ENCODE results near the gene C6. TPM values are rescaled to one million over a fixed set of nuclear protein-coding genes. Genes with fewer than 3 reads are reported as not detected.

Gene C6
- total RNA-seq, 1 experiment from 2014 or later: not detected

- Histone ChIP-seq H3K36me3 (ENCODE audit: low read depth) (no peaks in the 10 kb centered on the region), H4K20me1 (ENCODE audit: insufficient read depth) (no peaks in the 10 kb centered on the region), H3K9me2 (ENCODE audit: insufficient read depth) (no peaks in the 10 kb centered on the region), H3K9me3 (ENCODE audit: insufficient read depth, low read depth) (no peaks in the 10 kb centered on the region), H3K27ac (no peak overlapping the region), H3K4me3 (no peak overlapping the region), H3K79me2 (ENCODE audit: low read depth) (no peaks in the 10 kb centered on the region), H3K4me2 (no peak overlapping the region), H2AFZ (no peak overlapping the region), H3K4me1 (replicated peaks; ENCODE audit: insufficient read depth) (no peaks in the 10 kb centered on the region), H3K27me3 (ENCODE audit: insufficient read depth, low read depth) (no peaks in the 10 kb centered on the region), H3F3A (ENCODE audit: insufficient read depth, low read depth) (no peaks in the 10 kb centered on the region)
- intact Hi-C loops (cut with micrococcal nuclease; ENCODE audit: unreplicated experiment): no loop called here
- BruUV-seq (replicated peaks): no TSS peak
- no peak for DNase-seq
- POLR2A ChIA-PET (ENCODE audit: unreplicated experiment): no interaction called here
- TF ChIP-seq EZH2 (IDR thresholded peaks at IDR 0.05; ENCODE audit: low read depth) (no peak), CTCF (conservative IDR thresholded peaks at IDR 0.05) (no peak)
- CTCF ChIA-PET: no interaction called here
Observed at GRCh38 chr5:41199660-41200059, 13.7 kb downstream of the C6 start.

GRCh38 chr5:41196197-41196596, 17.1 kb downstream of the C6 start:
- Histone ChIP-seq H3K4me2 (no peak overlapping the region), H3K79me2 (ENCODE audit: low read depth) (no peaks in the 10 kb centered on the region), H3K9me3 (ENCODE audit: insufficient read depth, low read depth) (no peaks in the 10 kb centered on the region), H3K27me3 (ENCODE audit: insufficient read depth, low read depth) (no peaks in the 10 kb centered on the region), H3K27ac (no peak overlapping the region), H4K20me1 (ENCODE audit: insufficient read depth) (no peaks in the 10 kb centered on the region), H3K4me3 (no peak overlapping the region), H3K9me2 (ENCODE audit: insufficient read depth) (no peaks in the 10 kb centered on the region), H3F3A (ENCODE audit: insufficient read depth, low read depth) (no peaks in the 10 kb centered on the region), H2AFZ (no peak overlapping the region), H3K36me3 (ENCODE audit: low read depth) (no peaks in the 10 kb centered on the region), H3K4me1 (replicated peaks; ENCODE audit: insufficient read depth) (no peaks in the 10 kb centered on the region)
- no peak for TF ChIP-seq EZH2 (IDR thresholded peaks at IDR 0.05; ENCODE audit: low read depth)
- no peak for TF ChIP-seq CTCF (conservative IDR thresholded peaks at IDR 0.05)
- POLR2A ChIA-PET (ENCODE audit: unreplicated experiment): no interaction called here
- CTCF ChIA-PET: no interaction called here
- intact Hi-C loops (cut with micrococcal nuclease; ENCODE audit: unreplicated experiment): no loop called here
- DNase-seq: no peak
- BruUV-seq (replicated peaks): no TSS peak

GRCh38 chr5:41195228-41195627, 18.1 kb downstream of the C6 start:
- H3K4me2 ChIP-seq: no peak overlapping the region
- intact Hi-C loops (cut with micrococcal nuclease; ENCODE audit: unreplicated experiment): no loop called here
- ChIA-PET CTCF (no interaction called here), POLR2A (ENCODE audit: unreplicated experiment) (no interaction called here)
- BruUV-seq (replicated peaks): no TSS peak
- no peak overlapping the region for H3K4me3 ChIP-seq
- H3K27ac ChIP-seq: no peak overlapping the region
- H3K4me1 ChIP-seq (replicated peaks; ENCODE audit: insufficient read depth): no peaks in the 10 kb centered on the region
- TF ChIP-seq EZH2 (IDR thresholded peaks at IDR 0.05; ENCODE audit: low read depth): no peak
- TF ChIP-seq CTCF (conservative IDR thresholded peaks at IDR 0.05): no peak
- H3K36me3 ChIP-seq (ENCODE audit: low read depth): no peaks in the 10 kb centered on the region
- peak in 1 of 2 experiments; percentile 31 for DNase-seq
- H2AFZ ChIP-seq: no peak overlapping the region
- no peaks in the 10 kb centered on the region for H3K27me3 ChIP-seq (ENCODE audit: insufficient read depth, low read depth)
- no peaks in the 10 kb centered on the region for H3K9me2 ChIP-seq (ENCODE audit: insufficient read depth)
- H3K9me3 ChIP-seq (ENCODE audit: insufficient read depth, low read depth): no peaks in the 10 kb centered on the region
- no peaks in the 10 kb centered on the region for H3F3A ChIP-seq (ENCODE audit: insufficient read depth, low read depth)
- no peaks in the 10 kb centered on the region for H4K20me1 ChIP-seq (ENCODE audit: insufficient read depth)
- no peaks in the 10 kb centered on the region for H3K79me2 ChIP-seq (ENCODE audit: low read depth)
